Activated CD4-positive, CD25-positive, alpha-beta regulatory T cell treated with anti-CD3 and anti-CD28 coated beads, Interleukin-2, amount 50 U/mL, for 72 hours (primary cell): ENCODE results near the gene VSX1.

Experiments
- DNase-seq: peaks from one replicate; pipeline ENCODE4 v3.0.0; 2021

Gene VSX1

DNA sequence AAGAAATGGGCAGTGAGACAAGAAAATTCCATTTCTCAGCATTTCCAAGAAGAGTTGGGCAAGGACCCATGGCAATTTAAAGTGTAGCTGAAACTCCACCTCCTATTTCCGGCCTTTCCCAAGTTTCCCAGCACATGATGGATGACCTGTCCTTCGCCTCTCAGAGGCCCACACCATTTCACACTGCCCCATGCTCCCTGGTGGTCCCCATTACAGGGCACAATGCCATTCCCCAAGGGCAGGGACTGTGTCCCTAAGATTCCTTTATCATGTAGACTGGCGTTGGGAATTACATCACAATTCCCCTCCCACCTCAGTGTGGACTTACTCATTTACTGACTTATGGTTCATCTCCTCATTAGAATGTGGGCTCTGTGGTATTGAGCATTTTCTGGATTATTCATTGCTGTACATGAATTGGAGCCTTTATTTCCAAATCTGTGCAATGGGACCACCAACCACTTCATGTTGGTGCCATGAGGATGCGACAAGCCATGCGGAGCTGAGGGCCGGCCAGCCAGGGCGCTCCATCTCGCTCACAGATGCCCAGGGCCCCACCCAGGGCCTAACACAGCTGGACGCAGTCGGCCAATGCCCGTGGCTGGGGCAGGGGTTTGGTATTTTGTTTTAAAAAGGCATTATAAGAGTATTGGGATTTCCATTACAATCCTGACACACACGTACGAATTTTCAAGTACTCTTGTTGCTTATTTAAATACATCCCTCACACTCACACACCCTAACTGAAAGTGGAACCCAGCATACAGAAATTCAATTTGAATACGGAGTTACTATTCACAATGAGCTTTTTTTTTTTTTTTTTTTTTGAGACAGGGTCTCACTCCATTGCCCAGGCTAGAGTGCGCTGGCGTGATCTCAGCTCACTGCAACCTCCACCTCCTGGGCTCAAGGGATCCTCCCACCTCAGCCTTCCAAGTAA is 29.4 kb downstream of the VSX1 start:
- DNase-seq: no peak

DNA sequence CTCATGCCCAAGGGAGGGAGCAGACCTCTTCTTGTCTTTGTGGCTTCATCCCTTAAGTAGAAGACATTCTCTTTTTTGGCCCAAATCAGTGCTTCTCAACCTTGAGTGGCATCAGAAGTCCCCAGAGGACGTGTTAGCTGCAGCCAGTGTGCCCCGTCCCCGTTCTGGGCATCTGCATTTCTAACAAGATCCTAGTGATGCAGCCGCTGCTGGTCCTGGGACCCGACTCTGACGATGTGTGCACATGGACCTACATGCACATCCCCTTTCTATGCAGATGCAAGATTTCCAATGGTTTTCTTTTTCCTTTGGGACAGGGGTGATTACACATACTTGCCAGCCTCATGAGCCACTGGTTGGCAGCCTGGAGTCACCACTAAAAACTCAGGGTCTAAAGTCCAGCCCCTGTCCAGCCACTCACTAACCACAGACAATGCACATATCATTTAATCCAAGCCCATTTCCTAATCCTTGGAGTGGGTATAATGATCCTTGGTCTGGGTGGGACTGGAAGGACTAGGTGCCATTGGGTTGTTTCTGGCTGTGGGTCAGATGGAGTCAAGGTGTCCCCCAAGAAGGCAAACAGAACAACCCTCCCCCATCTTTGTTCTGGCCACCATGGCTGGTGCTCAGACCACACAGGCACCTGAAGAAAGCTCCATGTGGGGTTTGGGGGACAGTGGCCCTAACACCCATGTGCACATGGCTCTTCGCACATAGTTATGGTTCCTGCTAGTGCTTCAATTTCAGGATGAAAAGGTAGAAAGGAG is 30.4 kb downstream of the VSX1 start:
- DNase-seq: no peak

DNA sequence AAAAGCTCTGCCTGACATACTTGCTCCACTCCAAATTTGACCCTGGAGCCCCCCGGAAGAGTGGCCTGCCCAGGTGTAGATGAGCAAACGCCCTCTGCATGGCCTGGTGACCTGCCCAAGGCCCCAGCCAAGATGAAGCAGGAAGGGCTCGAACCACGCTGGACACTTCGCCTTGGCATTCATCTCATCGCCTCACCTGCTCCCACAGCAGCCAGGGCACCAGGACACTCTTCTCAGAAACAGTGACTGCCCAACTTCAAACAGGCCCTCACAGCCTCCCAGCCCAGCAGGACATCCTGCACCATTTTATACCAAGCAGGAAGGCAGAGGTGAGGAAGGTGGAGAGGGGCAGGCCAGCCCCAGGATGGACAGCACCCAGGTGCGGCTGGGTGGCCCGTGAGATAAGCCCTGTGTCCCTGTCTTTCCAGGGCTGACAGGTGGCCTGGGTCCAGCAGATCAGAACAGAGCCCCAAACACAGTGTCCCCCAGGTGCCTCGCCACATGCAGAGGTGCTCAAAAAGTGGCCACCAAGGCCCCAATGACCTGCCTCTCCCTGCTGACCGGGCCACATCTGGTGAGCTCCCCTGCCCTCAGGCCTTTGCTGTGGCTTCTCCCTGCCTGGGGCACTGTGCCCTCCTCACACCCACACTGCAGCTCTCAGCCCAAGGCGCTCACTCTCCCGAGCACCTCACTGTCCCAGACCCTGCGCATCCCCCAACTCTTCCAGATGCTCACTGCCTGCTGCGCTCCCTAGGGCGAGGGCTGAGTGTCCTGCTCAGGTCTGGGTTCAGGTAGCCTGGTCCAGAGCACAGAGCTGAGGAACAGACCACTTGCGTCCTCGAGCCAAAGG is 31.2 kb downstream of the VSX1 start:
- no peak for DNase-seq

DNA sequence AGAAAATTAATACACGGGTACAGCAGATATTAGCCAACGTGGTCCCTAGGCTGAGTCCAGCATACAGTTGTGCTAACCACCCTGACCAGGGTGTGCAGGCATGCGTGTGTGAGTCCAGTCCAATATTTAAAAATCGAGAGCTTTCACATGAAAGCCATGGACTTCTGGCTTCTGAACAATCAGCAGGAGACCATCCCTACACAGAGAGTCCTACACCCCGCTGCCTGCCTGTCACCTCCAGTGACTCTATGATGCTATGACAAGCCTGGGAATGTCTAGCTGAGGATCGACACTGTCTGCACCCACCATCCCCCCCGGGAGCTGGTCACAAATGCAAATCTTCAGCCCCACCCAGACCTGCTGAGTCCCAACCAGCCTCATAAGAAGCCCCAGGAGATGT is 31.9 kb downstream of the VSX1 start:
- DNase-seq: peak; percentile 21

DNA sequence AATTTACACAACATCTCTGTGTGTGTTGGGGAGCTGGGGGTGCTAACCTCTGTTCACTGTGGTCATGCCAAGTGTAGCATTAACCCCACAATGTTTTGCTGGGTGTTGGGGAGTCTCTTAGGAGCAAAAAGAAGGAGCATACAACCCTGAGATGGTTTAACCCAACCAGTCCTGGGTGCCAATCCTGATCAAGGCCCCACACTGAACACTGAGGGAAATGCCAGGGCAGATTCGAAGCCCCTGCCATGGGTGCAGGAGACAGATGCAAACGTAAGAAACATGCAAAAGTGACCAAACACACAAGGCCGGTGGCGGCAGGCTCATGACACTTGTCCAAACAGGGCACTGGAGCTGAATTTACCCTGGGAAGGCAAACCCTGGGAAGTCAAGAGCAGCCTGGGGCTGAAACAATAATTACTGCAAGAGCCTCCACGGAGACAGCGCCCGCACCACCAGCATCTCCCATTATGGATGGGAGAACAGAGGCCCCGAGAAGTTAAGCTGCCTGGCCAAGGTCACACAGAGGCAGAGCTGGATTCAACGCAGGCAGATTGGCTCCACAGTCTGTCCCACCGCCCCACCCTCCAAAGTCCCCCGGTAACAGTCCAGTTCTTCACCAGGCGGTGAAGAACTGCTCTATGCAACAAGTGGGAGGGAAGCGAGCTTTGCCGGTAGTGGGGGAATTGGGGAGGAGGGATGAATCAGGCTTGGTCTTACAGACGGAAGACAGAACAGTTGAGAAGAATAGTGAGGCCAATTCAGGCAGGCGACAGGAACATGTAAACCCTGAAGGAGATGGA is 32.5 kb downstream of the VSX1 start:
- no peak for DNase-seq

DNA sequence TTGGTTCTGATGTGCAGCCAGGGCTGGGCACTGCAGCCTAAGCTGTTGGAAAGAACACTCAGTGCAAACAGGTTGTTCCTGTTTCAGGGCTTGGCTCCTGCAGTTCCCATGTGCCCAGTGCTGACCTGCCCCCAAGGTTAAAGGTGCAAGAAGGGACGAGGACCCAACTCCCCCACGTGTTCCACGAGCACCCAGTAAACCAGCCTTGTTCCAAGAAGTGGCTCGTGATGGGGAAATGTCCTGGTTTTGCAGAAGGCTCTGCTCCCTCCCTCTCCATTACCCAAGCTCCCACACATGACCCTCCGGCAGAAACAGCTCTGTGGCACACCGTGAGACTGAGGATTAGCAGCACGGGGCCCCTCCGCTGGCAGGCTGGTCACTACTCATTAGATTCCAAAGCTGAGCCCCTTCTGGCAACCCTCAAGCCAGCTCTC is 33.4 kb downstream of the VSX1 start:
- DNase-seq: no peak

DNA sequence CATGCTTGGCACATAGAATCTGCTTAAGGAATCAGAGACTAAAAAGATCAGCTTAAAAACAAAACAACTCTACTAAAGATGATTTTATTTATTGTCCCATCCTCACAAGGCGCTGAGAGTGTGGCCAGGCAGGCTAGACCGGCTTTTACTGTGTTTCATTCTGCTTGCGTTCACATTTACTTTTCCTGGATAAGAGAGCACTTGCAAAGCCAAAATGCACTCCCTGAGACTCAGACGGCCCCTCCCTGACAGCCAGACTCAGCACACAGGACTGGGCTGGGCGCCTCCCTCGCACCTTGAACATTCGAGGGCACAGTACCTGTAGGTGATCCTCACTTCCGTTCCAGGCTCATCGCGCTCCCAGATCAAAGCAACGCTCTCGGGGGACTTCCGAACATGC is 34.2 kb downstream of the VSX1 start:
- no peak for DNase-seq

DNA sequence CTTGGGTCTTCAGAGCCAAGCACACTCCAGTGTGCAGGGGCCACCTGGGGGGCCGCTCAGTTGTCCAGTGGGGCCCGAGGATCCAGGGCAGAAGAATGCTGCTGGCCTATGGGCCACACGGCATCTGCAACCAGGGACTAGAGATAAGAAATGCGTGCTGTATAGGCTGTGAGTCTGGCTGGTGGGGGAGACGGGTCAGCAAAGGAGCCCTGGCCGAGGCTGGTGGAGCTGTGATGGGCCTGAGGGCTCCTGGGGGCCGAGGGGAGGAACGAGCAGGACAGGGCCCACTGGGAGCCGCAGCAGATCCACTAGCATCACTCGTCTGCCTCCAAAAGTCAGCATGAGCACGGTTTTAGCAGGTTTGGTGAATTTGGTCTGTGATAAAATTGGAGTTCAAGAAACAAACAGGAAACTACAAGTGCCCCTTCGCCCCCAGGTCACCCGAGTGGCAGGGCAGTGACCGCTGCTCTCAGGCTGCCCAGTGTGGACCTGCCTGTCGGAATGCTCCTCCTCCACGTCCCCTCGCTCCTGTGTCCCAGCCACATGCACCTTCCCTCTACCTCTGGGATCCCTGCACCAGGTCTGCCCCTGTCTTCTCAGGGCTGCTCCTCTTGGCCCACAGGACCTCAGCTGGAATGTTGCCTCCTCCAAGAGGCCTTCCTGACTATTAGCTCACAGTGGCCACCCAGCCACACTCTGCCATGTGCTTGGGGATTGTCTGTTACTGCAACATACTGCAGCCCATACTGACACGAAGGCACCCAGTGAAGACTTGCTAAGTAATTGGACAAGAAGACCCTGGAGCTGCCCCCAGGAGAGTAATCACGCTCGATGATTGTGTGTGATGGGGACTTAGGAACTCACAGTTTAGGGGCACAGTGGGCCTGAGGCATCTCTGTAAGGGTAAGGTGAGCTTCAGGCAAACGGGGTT is 34.9 kb downstream of the VSX1 start:
- DNase-seq: no peak

DNA sequence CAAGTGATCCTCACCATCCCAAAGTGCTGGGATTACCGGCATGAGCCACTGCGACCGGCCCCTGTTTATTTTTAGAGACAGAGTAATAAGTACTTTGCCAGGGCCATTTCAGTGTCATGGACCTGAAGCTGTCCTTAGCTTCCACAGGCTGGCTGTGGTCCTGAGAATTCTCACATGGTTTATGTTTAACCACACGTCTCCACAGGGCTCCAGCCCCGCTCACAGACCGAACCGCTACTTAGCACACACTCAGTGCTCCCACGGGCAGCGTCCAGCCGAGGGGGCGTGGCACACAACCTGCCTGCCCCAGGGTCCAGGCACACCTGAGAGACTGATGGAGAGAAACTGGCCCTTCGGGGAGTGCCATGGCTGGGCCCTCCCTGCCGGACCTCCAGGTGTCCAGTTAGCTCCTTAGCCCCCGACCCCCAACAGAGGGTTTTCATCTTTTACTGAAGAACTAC is 35.7 kb downstream of the VSX1 start:
- no peak for DNase-seq

DNA sequence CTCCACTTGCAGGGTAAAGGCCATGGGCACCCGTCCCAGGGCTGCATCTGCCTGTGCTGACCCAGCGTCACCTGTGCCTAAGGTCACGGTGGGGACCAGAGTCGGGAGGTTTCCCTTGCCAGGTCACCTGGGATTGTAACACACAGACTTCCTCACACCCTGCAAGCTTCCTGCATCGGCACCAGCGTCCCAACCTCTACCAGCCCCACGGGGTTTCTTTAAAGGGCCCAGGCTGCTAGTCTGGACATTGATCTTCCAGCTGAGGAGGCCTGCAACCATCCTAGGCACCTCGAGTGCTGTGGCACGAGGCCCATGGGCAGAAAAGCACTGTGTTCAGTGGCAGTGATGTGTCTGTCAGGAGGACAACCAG is 36.6 kb downstream of the VSX1 start:
- DNase-seq: no peak

DNA sequence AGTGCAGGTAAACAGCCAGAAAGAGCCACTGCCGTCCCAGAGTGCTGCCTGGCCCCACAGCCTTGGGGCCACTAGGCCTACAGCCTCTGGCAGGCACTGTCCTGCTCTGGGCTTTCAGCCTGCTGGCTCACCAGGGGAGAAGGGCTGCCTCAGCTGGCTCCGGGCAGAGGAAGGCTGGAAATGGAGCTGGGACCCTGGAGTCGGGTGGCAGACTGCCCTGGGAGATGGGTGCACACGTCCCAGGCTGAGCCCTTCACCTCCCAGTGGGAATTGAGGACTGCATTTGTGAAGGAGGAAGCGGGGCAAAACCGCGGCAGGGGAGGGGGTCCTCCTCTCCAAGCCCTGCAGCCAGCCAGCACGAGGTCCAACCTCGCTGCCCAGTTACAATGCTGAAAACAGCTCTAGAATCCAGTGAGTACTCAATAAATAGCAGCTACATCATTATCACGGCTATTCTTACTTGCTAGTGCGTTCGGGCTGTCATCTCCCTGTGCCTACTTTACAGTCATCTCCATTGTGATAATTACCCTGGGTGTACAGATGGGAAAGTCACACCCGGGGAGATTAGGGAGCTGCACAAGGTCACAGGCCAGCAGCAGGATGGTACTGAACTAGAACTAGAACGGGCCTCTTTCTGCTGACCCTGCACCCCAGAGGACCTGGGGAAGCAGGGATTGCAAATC is 37.1 kb downstream of the VSX1 start:
- no peak for DNase-seq

DNA sequence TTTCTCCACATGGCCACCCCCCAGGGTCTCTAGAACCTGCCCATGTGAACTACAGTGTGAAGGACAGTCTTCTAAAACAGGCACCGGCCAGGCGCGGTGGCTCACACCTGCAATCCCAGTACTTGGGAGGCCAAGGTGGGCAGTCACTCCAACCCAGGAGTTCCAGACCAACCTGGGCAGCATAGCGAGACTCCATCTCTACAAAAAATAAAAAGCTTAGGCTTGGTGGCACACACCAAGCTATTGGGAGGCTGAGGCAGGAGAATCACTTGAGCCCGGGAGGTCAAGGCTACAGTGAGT is 37.7 kb downstream of the VSX1 start:
- no peak for DNase-seq

DNA sequence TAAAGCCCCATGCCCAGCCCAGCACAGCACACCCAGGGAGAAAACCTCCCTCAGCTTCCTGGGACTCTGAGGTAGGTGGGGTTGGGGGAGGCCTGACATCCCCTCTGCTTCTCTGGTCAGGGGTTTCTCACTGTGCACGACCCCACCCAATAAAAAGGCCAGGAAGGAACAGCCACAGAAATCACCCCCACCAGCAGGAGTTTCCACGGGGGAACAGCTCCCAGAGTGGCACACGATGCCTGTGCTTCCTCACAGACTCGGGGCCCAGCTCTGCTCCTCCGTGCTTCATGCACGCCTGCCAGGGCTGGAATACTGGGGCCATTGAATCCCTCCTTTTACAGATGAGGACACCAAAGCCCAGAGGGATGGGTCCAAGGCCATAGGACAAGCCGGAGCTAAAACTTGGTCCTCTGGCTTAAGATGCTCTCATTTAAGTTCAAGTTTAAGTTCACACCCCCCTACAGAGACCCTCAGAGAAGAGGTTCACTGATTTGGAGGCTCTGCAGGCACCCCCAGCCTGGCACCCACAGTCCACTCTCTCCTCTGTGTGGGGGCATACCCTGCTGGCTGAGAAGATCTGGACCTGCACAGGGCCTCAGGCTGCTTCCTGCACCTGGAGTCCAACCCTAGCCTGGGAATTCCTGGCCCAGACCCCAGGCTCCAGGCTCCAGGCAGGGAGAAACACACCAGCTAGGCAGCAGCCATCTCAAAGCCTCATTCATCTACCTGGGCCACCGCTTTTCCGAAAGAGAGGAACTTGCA is 38.3 kb downstream of the VSX1 start:
- no peak for DNase-seq

DNA sequence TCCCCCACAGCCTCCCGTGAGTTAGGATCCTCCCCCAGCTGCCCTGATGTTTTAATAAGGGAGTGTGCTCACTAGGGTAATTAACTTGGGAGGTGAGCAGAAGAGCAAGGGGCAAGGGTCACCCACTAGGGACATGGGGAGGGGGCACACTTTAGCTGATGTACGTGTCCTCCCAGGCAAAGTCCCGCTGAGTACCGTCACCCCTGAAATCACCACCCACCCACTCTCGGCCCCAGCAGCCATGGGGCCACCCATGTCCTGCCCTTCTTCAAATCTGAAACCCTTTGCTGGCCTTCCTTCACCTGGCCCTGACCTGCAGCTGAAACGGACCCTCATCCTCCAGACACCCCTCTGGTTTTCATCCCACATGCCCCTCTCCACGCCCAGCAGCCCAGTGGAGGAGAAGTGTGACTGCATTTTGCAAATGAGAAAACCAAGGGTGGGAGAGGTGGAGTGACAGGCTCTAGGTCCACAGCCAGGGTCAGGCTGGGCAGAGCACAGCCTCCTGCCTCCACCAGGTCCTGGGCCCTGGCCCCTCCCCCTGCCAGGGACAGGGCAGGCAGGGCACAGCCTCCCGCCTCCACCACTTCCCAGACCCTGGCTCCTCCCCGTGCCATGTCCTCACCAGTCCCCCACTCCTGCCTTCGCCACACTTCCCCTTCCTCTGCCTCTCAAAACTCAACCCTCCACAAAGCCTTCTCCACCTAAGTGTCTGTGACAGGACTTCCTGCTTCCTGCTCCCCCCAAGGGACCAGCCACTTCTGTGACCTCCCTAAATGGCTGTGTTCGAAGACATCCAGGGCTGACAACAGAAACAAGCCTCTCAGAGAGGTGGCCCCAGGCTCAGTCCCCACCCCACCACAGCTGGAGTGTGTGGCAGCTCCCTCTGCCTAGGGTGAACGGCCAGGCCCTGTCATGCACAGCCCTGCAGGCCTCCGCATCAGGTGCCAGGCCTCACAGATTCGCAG is 39.1 kb downstream of the VSX1 start:
- peak; percentile 39 for DNase-seq

DNA sequence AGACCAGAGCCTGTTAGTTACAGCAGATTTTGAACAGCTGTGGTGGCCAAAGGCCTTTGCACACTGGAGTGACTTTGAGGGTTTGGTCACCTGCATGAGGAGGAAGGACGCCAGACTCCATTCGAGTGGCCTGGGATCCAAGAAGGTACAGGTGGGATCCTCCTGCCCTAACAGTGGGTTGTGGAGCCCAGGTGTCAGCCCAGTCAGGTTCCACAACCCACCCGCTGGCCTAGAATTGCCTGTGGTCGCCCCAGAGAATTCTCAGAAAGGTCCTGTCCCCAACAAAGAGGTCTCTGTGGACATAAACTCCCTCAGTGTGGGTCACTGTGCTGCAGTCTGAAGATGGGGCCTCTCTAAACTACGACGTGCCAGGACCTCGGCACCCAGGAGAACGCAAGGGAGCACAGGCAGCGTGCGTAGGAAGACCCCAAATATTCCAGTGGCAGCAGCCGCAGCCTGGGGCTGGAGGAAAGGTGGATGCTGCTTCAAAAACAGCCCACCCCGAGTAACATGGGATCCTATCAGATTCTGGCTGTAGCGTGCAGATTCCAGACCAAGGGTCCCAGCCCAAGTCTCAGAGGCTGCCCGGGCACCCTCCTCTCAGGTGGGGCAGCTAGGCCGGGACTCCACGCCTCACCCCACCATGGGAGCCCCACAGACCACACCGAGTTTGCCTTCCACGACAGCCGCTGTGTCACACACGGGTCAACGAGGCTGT is 40.0 kb downstream of the VSX1 start:
- DNase-seq: no peak

DNA sequence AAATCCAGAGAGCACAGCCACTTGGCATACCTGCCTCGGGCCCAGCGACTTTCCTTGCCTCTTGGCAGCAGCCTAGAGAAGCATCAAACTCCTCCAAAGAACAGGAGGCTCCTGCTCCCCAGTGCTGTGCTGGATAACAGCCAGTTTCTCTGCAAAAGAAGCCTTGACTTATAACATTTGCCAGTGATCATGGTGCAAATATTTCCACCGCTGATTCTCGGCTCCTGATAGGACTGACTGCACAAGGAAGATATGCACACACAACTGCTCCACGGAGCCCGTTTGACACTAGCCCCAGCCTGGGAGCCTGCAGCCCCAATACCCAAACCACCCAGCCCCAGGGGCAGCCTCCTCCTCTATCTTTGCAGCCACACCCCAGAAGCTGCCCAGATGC is 41.5 kb downstream of the VSX1 start:
- no peak for DNase-seq

DNA sequence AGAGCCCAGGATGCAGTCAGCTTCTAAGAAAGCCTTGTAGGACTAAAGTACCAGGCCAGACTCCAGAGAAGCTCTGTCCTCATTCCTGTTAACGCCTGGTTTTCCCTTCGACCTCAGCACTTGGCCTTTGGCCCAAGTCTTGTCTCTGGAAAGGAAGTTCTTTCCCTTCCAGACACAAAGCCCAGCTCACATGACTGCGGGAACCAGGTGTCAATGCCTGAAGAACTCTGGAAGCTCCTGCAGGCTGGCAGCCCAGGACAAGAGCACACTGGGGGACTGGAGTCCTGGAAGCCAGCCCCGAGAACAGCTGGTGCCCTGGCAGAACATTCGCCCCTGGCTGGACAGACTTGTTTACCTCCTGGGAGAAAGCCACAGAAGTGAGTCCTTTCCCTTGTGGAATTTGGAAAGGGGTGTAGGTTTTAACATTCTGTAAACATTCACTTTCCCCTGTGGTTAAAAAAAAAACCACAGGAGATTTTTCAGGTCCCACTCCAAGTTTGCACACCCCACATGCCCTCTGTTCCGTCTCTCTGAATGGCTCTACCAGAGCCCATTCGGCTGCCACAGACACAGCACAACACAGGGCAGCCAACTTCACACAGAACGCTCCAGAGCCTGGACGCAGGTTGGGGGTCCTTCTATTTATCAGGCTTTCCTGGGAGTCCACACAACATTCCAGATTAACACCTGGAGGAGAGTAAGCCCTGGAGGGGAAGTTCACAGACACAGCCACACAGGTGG is 42.1 kb downstream of the VSX1 start:
- no peak for DNase-seq
